A673 (cell line): Measurements from ENCODE around the gene ADGRL3. TPM values are rescaled to one million over a fixed set of nuclear protein-coding genes. Genes with fewer than 3 reads are reported as not detected.

Experiments used
- BruUV-seq: library from RNA; stranded (reverse); fragments of 400-500 nt; replicated peaks from 2 replicates; lab custom pipeline; 2021; lab: Mats Ljungman, UMichigan
- CTCF ChIA-PET: fragments of 300-600 bp; sonication (Branson Sonifier 250); formaldehyde crosslinking; loops from one replicate; lab custom pipeline; 2022; ENCODE audit warnings: antibody characterized with exemption; lab: Charles Lee
- POLR2A ChIA-PET: fragments of 300-600 bp; sonication (Branson Sonifier 250); formaldehyde crosslinking; loops from one replicate; lab custom pipeline; 2022; ENCODE audit warnings: antibody characterized with exemption; ENCODE audit not compliant: low non-redundant PET; lab: Charles Lee
- DNase-seq: peaks from one replicate; pipeline ENCODE4 v3.0.0-alpha.2; 2015; ENCODE audit warnings: low spot score
- H3K27ac ChIP-seq: fragments of 200-600 bp; sonication (generic); 2 replicates; pipeline ENCODE4 v1.5.1; 2016; ENCODE audit warnings: mixed run types, low read depth, mild to moderate bottlenecking, mixed read lengths, antibody characterized with exemption, low read length; ENCODE audit not compliant: poor library complexity, severe bottlenecking
- H3K27me3 ChIP-seq: fragments of 200-600 bp; sonication (generic); replicated peaks from 2 replicates; pipeline ENCODE4 v1.6.1; 2017; ENCODE audit warnings: mixed run types, low read depth, mild to moderate bottlenecking, mixed read lengths, antibody characterized with exemption, low read length; ENCODE audit not compliant: insufficient read depth, poor library complexity
- H3K36me3 ChIP-seq: fragments of 200-600 bp; sonication (generic); 2 replicates; pipeline ENCODE4 v1.6.1; 2016; ENCODE audit warnings: mixed run types, mild to moderate bottlenecking, mixed read lengths, antibody characterized with exemption, low read length; ENCODE audit not compliant: insufficient read depth, poor library complexity, severe bottlenecking
- H3K4me1 ChIP-seq: fragments of 200-600 bp; sonication (generic); 2 replicates; pipeline ENCODE4 v1.6.1; 2017; ENCODE audit warnings: mixed run types, mild to moderate bottlenecking, mixed read lengths, antibody characterized with exemption, low read length; ENCODE audit not compliant: insufficient read depth, poor library complexity, severe bottlenecking
- H3K4me3 ChIP-seq: fragments of 200-600 bp; sonication (generic); 2 replicates; pipeline ENCODE4 v1.5.1; 2016; ENCODE audit warnings: low read depth, mixed run types, mild to moderate bottlenecking, mixed read lengths, low read length; ENCODE audit not compliant: poor library complexity, severe bottlenecking
- H3K9me3 ChIP-seq: fragments of 200-600 bp; sonication (generic); 2 replicates; pipeline ENCODE4 v1.6.1; 2016; ENCODE audit warnings: mixed run types, low read depth, mild to moderate bottlenecking, mixed read lengths, antibody characterized with exemption, low read length; ENCODE audit not compliant: poor library complexity, severe bottlenecking
- EZH2 ChIP-seq: fragments of 200-600 bp; sonication (generic); IDR thresholded peaks from 2 replicates; pipeline ENCODE4 v1.6.1; 2017; ENCODE audit warnings: borderline replicate concordance, low read depth, mild to moderate bottlenecking, mixed read lengths, antibody characterized with exemption, low read length; ENCODE audit not compliant: poor library complexity, severe bottlenecking
- intact Hi-C: fragments of 100-400 bp; cut with micrococcal nuclease; formaldehyde crosslinking; loops from one replicate; pipeline ENCODE4 v1.10.0; 2022; ENCODE audit not compliant: unreplicated experiment
- total RNA-seq: library from RNA; stranded (reverse); gene quantifications from 2 replicates; pipeline ENCODE4 v1.2.3, GENCODE V29; 2021
- TF ChIP-seq, protein P1 (sequence below): fragments of 300-800, 200-600 bp; sonication (generic); conservative IDR thresholded peaks from 2 replicates; pipeline ENCODE4 v1.5.1; 2017; ENCODE audit warnings: low read depth, mild to moderate bottlenecking, antibody characterized with exemption, low read length, moderate library complexity, mixed read lengths

ADGRL3 gene
- total RNA-seq, 1 experiment from 2014 or later, result not detected

DNA sequence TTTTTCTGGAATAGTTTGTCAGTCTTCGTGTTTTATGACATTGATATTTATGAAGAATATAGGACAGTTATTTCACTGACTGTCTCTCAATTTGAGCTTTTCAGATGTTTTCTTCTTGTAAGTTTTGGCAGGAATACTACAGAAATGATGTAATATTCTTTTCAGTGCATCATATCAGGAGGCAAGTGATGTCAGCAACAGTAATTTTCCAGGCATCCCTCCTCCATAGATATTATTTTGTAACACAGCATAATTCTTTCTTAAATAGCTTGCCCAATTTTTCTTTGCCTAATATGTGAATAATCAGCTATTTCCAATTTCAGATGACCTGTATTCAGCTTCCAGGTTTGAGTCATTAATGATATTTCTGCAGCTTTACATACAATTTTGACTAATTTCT lies 211.1 kb downstream of the ADGRL3 start:
- no peak for TF ChIP-seq EZH2
- TF ChIP-seq, protein P1, sequence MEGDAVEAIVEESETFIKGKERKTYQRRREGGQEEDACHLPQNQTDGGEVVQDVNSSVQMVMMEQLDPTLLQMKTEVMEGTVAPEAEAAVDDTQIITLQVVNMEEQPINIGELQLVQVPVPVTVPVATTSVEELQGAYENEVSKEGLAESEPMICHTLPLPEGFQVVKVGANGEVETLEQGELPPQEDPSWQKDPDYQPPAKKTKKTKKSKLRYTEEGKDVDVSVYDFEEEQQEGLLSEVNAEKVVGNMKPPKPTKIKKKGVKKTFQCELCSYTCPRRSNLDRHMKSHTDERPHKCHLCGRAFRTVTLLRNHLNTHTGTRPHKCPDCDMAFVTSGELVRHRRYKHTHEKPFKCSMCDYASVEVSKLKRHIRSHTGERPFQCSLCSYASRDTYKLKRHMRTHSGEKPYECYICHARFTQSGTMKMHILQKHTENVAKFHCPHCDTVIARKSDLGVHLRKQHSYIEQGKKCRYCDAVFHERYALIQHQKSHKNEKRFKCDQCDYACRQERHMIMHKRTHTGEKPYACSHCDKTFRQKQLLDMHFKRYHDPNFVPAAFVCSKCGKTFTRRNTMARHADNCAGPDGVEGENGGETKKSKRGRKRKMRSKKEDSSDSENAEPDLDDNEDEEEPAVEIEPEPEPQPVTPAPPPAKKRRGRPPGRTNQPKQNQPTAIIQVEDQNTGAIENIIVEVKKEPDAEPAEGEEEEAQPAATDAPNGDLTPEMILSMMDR, result no peak
- DNase-seq, result no peak

DNA sequence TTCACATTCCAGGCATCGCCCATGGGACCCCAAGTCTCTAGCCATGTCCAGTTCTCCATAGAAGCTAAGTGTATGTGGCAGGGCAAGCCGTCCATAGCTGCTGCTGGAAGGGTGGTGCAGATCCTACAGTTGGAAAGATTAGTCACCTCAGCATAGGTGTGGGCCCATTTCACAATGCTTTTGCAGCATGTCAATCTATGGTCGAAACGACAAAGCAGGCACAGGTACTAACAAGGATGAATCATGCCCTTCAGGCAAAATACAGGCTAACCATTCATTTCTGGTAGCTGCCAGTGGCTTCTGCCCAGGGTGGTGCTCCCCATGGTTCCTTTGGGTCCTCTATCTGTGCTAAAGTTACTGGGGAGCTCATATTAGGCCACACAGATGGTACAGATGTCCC lies 225.2 kb downstream of the ADGRL3 start:
- no peaks in the 10 kb centered on the region for H3K36me3 ChIP-seq
- no peaks in the 10 kb centered on the region for H3K4me1 ChIP-seq
- CTCF ChIA-PET, result no interaction called here
- H3K27me3 ChIP-seq, result no peaks in the 10 kb centered on the region
- no peaks in the 10 kb centered on the region for H3K9me3 ChIP-seq
- intact Hi-C loops, result no loop called here
- DNase-seq, result no peak
- no peak for TF ChIP-seq EZH2
- TF ChIP-seq, protein P1, result no peak
- H3K27ac ChIP-seq, result no peak overlapping the region
- BruUV-seq, result no TSS peak
- POLR2A ChIA-PET, result no interaction called here
- H3K4me3 ChIP-seq, result no peak overlapping the region

More for the DNA sequence above, 211.1 kb downstream of the ADGRL3 start:
- intact Hi-C loops, result no loop called here
- no peak overlapping the region for H3K27ac ChIP-seq
- no peak overlapping the region for H3K4me3 ChIP-seq
- no peaks in the 10 kb centered on the region for H3K4me1 ChIP-seq
- ChIA-PET POLR2A (no interaction called here), CTCF (no interaction called here)
- no peaks in the 10 kb centered on the region for H3K9me3 ChIP-seq
- no peaks in the 10 kb centered on the region for H3K27me3 ChIP-seq
- no peaks in the 10 kb centered on the region for H3K36me3 ChIP-seq
- BruUV-seq, result no TSS peak

DNA sequence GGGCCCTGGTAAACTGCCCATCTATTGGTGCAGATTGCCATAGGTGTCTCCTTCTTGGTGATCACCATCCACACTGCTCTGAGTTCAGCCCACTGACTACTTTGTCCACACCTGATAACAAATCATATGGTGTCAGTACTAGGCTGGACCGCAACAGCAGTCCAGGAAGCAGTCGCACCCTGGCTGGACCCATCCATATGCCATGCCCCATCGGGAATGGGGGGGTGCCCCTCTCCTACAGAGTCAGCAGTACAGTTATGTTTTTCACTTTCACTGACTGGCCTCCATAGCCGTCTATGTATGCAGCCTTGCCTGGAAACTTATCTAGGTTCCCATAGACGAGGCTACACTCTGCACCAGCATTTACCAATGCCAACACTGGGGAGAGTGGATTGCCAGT lies 226.1 kb downstream of the ADGRL3 start:
- H3K4me1 ChIP-seq, result no peaks in the 10 kb centered on the region
- H3K9me3 ChIP-seq, result no peaks in the 10 kb centered on the region
- no peaks in the 10 kb centered on the region for H3K27me3 ChIP-seq
- H3K27ac ChIP-seq, result no peak overlapping the region
- TF ChIP-seq, protein P1, result no peak
- BruUV-seq, result no TSS peak
- no peak for DNase-seq
- intact Hi-C loops, result no loop called here
- H3K36me3 ChIP-seq, result no peaks in the 10 kb centered on the region
- ChIA-PET CTCF (no interaction called here), POLR2A (no interaction called here)
- no peak overlapping the region for H3K4me3 ChIP-seq
